Vagina (tissue), 2 donors: ENCODE results near the gene TEX2.

ENCODE experiments used
- CTCF ChIP-seq, 3 experiments: fragments of 450-650 bp in 2 of 3; fragments of 200-600 bp in 1 of 3; sonication (generic) in 1 of 3; IDR thresholded peaks; one replicate each; pipeline ENCODE4 v1.5.1; 2017 to 2019; ENCODE audit warnings: antibody characterized with exemption in 3 of 3, mild to moderate bottlenecking in 2 of 3, moderate library complexity in 2 of 3
- POLR2A ChIP-seq, 2 donors: fragments of 450-650 bp; IDR thresholded peaks; one replicate each; pipeline ENCODE4 v1.6.1; 2017; ENCODE audit warnings: antibody characterized with exemption in 2 of 2, mild to moderate bottlenecking in 2 of 2, moderate library complexity in 2 of 2

GRCh38 chr17:64134216-64134970 is 128.7 kb downstream of the TEX2 start:
- TF ChIP-seq CTCF (IDR thresholded peaks at IDR 0.05) (no peak), POLR2A (IDR thresholded peaks at IDR 0.05) (no peak)
